Esophagus muscularis mucosa (tissue), 4 donors: ENCODE measurements around the gene SNAP91. TPM values are rescaled to one million over a fixed set of nuclear protein-coding genes. Genes with fewer than 3 reads are reported as not detected.

Experiments
- DNase-seq: peaks from one replicate; pipeline ENCODE4 v3.0.0-alpha.2; 2017; ENCODE audit errors: extremely low spot score
- H3K27ac ChIP-seq, 4 donors: fragments of 200-600 bp; sonication (generic); replicated peaks in 1 of 4; 1 replicate in 3 of 4; 2 replicates in 1 of 4; pipeline ENCODE4 v1.5.1; 2016 to 2019; ENCODE audit warnings: mild to moderate bottlenecking in 1 of 4
- H3K27me3 ChIP-seq, 4 donors: fragments of 200-600 bp; sonication (generic); one replicate each; pipeline versions ENCODE4 v1.5.1 to v1.6.0; 2016 to 2019
- H3K36me3 ChIP-seq, 4 donors: fragments of 200-600 bp; sonication (generic); one replicate each; pipeline ENCODE4 v1.5.1; 2016 to 2019
- H3K4me1 ChIP-seq, 4 donors: fragments of 200-600 bp; sonication (generic); one replicate each; pipeline ENCODE4 v1.5.1; 2016 to 2019
- H3K4me3 ChIP-seq, 4 donors: fragments of 200-600 bp; sonication (generic); 1 replicate in 2 of 4; 2 replicates in 2 of 4; pipeline ENCODE4 v1.5.1; 2016 to 2019; ENCODE audit warnings: mild to moderate bottlenecking in 4 of 4, moderate library complexity in 1 of 4
- H3K9me3 ChIP-seq, 4 donors: fragments of 200-600 bp; sonication (generic); 1 replicate in 3 of 4; 2 replicates in 1 of 4; pipeline ENCODE4 v1.5.1; 2016 to 2019
- EP300 ChIP-seq: sonication (generic); formaldehyde crosslinking; IDR thresholded peaks from one replicate; pipeline ENCODE4 v1.6.1; 2017; ENCODE audit warnings: antibody characterized with exemption
- POLR2A ChIP-seq: fragments of 450-650 bp; IDR thresholded peaks from one replicate; pipeline ENCODE4 v1.6.1; 2017; ENCODE audit warnings: antibody characterized with exemption, moderate library complexity, mild to moderate bottlenecking, low read depth
- POLR2AphosphoS5 ChIP-seq, 2 donors: sonication (generic); formaldehyde crosslinking; IDR thresholded peaks; one replicate each; pipeline ENCODE4 v1.6.1; 2017; ENCODE audit warnings: antibody characterized with exemption in 2 of 2
- WGBS: methylation state at CpG from one replicate; pipeline ENCODE4 v1.1.5; 2018; 5-methylcytosine and 5-hydroxymethylcytosine counted together
- intact Hi-C: fragments of 100-400 bp; cut with DNase I; formaldehyde crosslinking; loops from one replicate; pipeline ENCODE4 v1.15.1; 2023
- total RNA-seq, 4 donors: library from RNA; depleted of rRNA; stranded (reverse); fragments of >200 nt; gene quantifications; one replicate each; pipeline versions ENCODE4 v1.1.0 to v1.2.1, GENCODE V29; 2016
- TF ChIP-seq, protein P1 (sequence below), 3 experiments: fragments of 200-600 bp in 2 of 3; fragments of 450-650 bp in 1 of 3; sonication (generic) in 2 of 3; IDR thresholded peaks; one replicate each; pipeline ENCODE4 v1.5.1; 2017 to 2019; ENCODE audit warnings: antibody characterized with exemption in 3 of 3, mild to moderate bottlenecking in 2 of 3, moderate library complexity in 1 of 3

Gene SNAP91
- total RNA-seq, 4 donors from 2014 or later: 1.2 to 7.1 (median 3.9) TPM

DNA sequence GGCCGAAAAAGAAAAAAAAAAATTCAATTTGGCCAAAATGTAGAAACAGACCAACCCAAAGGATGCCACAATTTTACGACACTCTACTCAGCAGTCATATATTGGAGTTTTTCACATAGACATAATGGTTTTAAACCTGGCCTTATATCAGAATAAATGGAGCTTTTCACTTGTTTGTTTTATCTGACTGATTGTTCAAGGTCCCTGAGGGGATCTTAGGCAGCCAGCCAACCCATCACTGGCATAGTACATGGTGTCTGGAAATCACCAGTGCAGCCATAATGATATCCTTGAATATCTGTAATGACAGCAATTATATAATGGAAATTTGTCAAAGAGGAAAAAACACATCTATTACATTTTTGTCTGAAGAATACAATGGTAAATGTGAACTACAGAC, 99.7 kb downstream of the SNAP91 start:
- Histone ChIP-seq H3K4me3 (no peak overlapping the region), H3K9me3 (no peaks in the 10 kb centered on the region), H3K27ac (no peak overlapping the region), H3K27me3 (no peaks in the 10 kb centered on the region), H3K4me1 (no peaks in the 10 kb centered on the region), H3K36me3 (no peaks in the 10 kb centered on the region)
- TF ChIP-seq, protein P1, sequence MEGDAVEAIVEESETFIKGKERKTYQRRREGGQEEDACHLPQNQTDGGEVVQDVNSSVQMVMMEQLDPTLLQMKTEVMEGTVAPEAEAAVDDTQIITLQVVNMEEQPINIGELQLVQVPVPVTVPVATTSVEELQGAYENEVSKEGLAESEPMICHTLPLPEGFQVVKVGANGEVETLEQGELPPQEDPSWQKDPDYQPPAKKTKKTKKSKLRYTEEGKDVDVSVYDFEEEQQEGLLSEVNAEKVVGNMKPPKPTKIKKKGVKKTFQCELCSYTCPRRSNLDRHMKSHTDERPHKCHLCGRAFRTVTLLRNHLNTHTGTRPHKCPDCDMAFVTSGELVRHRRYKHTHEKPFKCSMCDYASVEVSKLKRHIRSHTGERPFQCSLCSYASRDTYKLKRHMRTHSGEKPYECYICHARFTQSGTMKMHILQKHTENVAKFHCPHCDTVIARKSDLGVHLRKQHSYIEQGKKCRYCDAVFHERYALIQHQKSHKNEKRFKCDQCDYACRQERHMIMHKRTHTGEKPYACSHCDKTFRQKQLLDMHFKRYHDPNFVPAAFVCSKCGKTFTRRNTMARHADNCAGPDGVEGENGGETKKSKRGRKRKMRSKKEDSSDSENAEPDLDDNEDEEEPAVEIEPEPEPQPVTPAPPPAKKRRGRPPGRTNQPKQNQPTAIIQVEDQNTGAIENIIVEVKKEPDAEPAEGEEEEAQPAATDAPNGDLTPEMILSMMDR (IDR thresholded peaks at IDR 0.05): no peak
- DNase-seq: no peak
- intact Hi-C loops: no loop called here
- 82% methylated on average over 2 of the region's 2 CpGs for WGBS

DNA sequence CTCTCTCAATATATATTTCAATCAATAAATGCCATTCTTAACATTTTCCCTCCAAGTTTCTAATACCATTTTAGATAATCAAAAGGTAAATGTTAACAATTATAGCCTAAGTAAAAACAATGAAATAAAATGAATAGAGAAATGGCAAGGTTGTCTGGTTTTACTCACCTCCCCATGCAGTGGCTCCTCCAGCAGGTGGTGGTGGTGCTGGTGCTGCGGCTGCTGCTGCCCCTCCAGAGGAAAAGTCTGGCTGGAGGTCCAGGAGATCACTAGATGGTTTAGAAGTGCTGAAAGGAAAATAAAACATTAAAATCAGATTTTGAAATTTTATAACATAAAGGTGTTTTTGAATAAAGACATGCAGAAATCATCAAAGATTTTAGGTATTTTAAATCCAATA, 103.4 kb downstream of the SNAP91 start:
- Histone ChIP-seq H3K4me1 (peaks cover 0 to 6% (median 0%) of the 10 kb centered on the region in 4 donors), H3K27ac (no peak overlapping the region), H3K4me3 (no peak overlapping the region), H3K36me3 (no peaks in the 10 kb centered on the region), H3K27me3 (no peaks in the 10 kb centered on the region), H3K9me3 (no peaks in the 10 kb centered on the region)
- intact Hi-C loops: no loop called here
- 93% methylated on average over 1 of the region's 1 CpG for WGBS
- TF ChIP-seq POLR2A: no peak
- TF ChIP-seq EP300: no peak
- no peak for DNase-seq

DNA sequence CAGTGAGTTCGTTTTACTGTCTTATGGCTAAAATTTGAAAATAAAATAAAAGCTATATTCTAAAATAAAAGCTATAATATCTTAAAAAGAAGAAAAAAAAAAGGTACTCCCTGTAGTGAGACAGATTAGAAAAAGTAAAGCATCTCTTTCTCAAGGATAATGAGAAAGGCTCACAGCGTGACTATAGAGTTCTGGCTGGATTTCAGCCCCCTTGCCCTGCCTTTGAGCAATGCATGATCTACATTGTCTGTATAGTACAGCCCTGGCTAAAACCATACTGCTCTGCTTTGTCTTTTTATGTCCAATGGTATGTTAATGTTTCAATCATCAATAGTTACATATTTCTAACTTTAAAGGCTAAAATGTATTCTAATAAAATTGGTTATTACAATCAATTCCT, 105.3 kb downstream of the SNAP91 start:
- Histone ChIP-seq H3K36me3 (no peaks in the 10 kb centered on the region), H3K27ac (no peak overlapping the region), H3K4me1 (peaks cover 0 to 6% (median 0%) of the 10 kb centered on the region in 4 donors), H3K4me3 (no peak overlapping the region), H3K27me3 (no peaks in the 10 kb centered on the region), H3K9me3 (no peaks in the 10 kb centered on the region)
- 79% methylated on average over 2 of the region's 2 CpGs for WGBS
- no peak for DNase-seq
- intact Hi-C loops: no loop called here
- TF ChIP-seq POLR2AphosphoS5 (IDR thresholded peaks at IDR 0.05) (no peak), EP300 (no peak), POLR2A (no peak)
- TF ChIP-seq, protein P1 (IDR thresholded peaks at IDR 0.05): no peak

DNA sequence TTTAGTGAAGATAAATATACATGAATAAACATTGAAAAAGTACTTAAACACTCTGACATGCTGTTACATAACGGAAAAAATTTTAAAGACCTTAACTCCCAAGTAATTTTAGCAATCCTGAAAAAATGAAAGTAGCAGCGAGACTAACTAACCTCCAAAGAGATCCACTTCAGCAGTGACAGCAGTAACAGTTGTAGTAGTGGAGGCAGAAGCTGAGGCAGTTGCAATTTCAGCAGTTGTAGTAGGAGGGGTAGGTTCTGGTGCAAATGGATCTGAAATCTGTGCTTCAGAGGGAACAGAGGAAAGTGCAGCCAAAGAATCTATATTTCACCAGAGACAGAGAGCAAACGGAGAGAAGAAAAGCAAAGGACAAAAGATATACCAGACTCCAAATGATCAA, 107.8 kb downstream of the SNAP91 start:
- TF ChIP-seq POLR2AphosphoS5 (IDR thresholded peaks at IDR 0.05) (no peak), EP300 (no peak), POLR2A (no peak)
- TF ChIP-seq, protein P1 (IDR thresholded peaks at IDR 0.05): no peak
- Histone ChIP-seq H3K27me3 (no peaks in the 10 kb centered on the region), H3K4me1 (peaks cover 0 to 6% (median 0%) of the 10 kb centered on the region in 4 donors), H3K4me3 (no peak overlapping the region), H3K36me3 (no peaks in the 10 kb centered on the region), H3K9me3 (no peaks in the 10 kb centered on the region), H3K27ac (no peak overlapping the region)
- WGBS: 51% methylated on average over 3 of the region's 3 CpGs
- DNase-seq: no peak
- intact Hi-C loops: no loop called here

DNA sequence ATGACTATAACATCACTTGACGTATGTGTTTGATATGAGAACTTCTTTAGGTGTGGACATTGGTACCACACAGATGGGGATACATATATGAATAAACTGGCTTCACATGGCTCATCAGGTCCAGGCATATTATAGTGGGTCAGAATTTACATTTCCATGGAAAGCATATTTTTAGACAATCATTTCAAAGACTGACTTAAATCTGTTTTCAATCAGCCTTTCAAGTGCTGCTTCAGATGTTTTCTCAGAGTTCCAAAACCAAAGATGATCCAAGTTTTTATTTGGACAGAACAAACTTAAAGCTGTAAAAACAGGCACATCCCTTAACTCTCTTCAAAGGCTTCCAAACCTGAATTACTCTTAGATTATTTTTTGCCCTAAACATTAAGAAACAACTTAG, 108.4 kb downstream of the SNAP91 start:
- no peak for DNase-seq
- intact Hi-C loops: no loop called here
- no peak overlapping the region for H3K27ac ChIP-seq
- no peaks in the 10 kb centered on the region for H3K36me3 ChIP-seq
- 100% methylated on average over 1 of the region's 1 CpG for WGBS
- no peaks in the 10 kb centered on the region for H3K9me3 ChIP-seq
- peaks cover 0 to 6% (median 0%) of the 10 kb centered on the region in 4 donors for H3K4me1 ChIP-seq
- TF ChIP-seq POLR2A: no peak
- H3K27me3 ChIP-seq: no peaks in the 10 kb centered on the region
- H3K4me3 ChIP-seq: no peak overlapping the region

DNA sequence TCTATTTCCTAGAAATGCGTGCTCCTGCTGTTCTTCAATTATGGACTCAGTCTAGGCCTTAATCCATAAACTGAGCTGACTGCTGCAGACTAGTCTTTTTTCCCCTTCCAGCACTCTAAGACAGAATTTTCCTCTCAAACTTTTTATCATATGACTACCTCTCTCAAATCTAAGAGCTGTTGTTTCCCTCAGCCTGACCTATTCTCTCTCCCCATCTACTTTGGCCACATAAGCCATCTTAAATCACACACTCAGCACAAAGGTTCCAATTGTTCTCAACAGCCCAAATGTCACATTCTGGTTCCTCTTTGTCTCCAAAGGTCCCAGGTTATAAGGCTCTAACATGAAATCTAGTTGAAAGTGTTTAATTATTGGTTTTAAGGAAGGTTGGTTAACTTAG, 111.4 kb downstream of the SNAP91 start:
- H3K36me3 ChIP-seq: no peaks in the 10 kb centered on the region
- TF ChIP-seq POLR2A: no peak
- no peak for TF ChIP-seq EP300
- TF ChIP-seq POLR2AphosphoS5 (IDR thresholded peaks at IDR 0.05): no peak
- TF ChIP-seq, protein P1 (IDR thresholded peaks at IDR 0.05): no peak
- no peaks in the 10 kb centered on the region for H3K9me3 ChIP-seq
- H3K27me3 ChIP-seq: no peaks in the 10 kb centered on the region
- peaks cover 0 to 6% (median 0%) of the 10 kb centered on the region in 4 donors for H3K4me1 ChIP-seq
- no peak overlapping the region for H3K4me3 ChIP-seq
- intact Hi-C loops: no loop called here
- no peak for DNase-seq
- no peak overlapping the region for H3K27ac ChIP-seq
- 93% methylated on average over 1 of the region's 1 CpG for WGBS
